GM19035 (cell line): ENCODE results near the gene DESI2.
"Not testable (repeated sequence)": the region's sequence is repeated elsewhere in the genome, so short reads cannot be mapped to it uniquely, and the experiment has no call there.

Experiments
- ATAC-seq: cut with Tn5 transposase; IDR thresholded peaks from one replicate; pipeline ENCODE4 v1.9.1; 2021; ENCODE audit not compliant: unreplicated experiment

DESI2 gene

DNA sequence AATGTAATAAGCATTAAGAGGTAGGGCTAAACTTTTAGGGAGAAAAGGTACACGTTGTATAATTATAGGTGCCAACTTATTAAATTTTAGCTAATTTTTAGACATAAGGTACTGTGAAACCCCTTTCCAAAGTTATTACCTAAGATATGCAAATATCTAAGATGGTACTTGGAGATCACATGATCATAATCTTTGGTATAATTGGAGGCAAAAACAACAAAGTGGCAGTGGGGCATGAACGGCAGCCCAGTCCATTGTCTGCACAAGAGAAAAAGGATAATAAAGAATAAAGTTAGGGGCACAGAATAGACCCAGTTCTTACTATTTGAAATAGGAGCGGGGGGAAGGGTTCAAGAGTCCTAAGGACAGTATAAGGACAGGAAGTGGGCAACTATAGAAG lies 51.2 kb downstream of the DESI2 start:
- no peak for ATAC-seq

DNA sequence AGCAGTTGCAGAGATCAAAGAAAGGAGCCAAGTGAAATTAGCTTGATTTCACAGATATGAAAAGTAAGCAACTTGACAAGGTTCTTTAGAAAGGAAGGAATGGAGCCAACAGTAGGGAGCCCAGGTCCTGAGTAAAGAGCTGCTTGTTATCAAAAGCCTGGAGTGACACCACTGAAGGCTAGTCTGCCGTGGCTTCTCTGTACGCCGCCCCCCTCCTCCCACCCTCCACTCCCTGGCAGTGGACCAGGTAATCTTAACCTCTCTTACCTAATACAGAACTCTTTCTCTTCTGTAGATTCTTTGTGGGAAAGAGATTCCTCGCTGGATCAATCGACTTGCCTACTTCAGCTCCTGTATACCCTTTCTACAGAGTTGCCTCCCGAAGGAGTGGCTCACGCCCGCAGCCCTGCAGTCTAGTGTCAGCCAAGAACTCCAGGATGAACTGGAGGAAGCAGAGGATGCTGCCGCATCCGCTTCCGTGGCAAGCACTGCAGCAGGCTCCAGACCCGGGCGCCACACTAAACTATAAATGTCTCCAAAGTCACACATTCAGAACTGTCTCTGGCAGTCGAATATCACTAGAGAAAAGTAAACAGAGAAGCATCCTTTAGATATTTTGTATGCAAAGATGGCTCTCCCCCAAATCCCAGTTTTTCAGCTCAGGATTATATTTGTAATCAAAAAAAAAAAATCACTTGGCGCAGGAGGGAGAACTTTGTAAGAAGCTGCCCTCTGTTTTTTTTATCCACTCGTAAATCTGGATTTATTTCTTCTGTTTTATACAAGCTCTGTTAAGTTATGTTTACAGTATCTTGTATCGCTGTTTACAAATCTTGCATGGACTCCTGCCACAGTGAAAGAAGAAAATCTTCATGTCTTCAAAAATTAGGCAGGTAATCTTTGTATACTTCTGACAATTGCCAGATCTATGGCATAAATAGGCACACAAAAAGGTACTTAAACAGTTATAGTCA lies 52.6 kb downstream of the DESI2 start:
- no peak for ATAC-seq

DNA sequence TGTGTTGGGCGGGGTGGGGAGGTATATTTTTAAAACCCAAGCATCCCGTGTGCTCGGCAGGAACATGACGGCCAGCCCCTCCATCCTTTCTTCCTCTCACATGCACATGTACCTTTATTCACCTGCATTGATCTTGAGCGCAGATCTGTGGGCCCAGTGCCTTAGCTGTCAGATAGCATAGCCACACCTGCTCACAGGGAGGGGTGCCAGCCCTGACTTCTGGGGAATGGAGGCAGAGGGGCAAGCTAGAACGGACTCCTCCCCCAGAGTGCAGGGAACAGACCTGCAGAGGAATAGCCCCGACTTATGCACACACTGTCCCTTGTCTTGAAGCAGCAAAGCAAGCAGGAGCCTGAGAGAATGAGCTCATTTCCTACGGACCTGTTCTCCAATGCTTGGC lies 56.1 kb downstream of the DESI2 start:
- no peak for ATAC-seq

DNA sequence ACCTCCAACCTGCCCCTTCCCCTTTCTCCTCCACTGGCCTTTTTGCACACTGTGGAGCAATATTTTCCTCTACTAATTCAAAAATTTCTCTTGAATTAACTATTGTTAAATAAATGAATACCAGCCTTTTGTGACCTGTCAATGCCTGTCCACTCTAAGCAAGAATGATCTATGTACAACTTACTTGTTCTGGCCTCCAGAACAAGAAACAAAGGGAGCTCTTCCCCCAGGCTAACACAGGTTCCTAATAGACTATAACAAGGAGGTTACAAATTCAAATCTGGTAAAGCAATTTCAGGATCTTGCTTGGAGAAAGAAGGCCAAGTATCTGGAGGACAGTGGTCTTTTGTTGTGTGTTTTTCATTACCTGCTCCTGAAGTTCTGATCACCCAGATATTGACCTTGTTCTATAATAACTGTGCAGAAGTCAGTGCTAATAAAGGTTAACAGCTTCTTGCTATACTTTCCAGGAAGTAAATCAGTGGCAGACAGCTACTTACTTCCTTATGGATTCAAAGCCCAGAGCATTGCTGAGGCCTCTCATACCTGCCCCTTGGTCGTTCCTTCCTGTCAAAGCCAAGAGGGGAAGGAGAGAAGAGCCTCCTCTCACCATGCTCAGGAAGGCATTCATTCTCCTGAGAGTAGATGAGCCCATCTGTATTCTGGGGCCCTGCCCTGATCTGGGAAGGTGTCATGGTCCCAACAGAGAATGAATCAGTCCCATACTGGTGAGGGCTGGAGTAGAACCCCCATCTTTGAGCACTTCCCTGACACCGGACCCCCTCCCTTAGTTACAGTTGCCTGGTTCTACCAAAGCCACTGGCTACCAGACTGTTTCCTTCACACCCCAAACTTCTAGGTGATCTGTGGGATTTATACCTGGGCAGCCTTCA lies 56.8 kb downstream of the DESI2 start:
- no peak for ATAC-seq

DNA sequence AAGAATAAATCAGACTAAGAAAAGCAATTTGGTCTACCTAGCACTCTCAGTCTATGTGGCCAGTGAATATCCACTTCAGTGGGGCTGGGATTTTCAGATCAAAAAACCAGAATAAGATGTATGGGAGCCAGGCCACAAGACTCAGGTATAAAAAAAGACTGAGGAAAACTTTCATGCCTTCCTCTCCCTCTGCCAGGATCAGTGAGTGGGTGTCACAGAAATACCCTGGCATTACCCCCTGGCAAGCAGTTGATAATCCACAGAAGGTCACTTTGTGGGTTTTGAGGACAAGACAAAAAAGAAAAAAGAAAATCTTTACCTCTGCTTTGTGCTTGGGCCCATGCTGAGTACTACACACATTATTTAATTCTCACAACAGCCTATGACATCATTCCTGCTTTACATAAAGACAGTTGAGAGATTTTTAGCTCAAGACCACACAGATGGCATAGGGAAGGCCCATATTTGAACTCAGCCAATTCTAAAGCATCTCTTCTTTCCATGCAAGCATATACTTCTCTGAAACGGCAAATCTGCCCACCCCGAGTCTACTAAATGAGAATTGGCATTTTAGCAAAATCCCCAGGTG lies 57.6 kb downstream of the DESI2 start:
- ATAC-seq = no peak

DNA sequence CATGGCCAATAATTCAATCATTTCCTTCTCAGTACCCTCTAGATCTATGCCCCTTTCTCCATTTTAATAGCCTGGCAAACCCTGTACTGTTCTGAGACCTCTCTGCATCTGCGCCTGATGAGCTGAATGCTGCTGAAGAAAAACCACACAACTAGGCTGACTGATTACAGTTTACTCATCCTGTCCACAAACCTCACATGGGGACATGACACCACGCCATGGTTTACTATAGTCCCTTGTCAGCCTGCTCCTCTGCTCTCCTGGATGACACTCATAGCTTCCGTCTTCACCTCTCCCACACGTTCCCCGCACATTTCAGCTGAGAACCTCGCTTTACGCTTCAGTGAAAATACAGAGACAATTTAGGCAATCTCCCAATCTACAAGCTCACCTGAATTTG lies 59.7 kb downstream of the DESI2 start:
- no peak for ATAC-seq

DNA sequence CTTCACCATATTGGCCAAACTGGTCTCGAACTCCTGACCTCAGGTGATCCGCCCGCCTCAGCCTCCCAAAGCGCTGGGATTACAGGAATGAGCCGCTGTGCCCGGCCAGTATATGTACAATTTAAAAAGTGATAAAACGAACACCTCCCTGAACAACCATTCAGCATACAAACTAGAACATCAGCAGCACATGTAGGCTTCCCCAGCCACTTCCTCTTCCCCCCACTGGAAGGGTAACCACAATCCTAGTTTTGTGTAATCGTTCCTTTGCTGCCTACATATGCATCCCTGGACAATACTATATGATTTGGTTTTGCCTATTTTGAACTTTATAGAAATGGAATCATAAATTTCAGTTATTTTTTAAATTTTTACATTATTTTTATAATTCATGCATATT lies 60.4 kb downstream of the DESI2 start:
- no peak for ATAC-seq

DNA sequence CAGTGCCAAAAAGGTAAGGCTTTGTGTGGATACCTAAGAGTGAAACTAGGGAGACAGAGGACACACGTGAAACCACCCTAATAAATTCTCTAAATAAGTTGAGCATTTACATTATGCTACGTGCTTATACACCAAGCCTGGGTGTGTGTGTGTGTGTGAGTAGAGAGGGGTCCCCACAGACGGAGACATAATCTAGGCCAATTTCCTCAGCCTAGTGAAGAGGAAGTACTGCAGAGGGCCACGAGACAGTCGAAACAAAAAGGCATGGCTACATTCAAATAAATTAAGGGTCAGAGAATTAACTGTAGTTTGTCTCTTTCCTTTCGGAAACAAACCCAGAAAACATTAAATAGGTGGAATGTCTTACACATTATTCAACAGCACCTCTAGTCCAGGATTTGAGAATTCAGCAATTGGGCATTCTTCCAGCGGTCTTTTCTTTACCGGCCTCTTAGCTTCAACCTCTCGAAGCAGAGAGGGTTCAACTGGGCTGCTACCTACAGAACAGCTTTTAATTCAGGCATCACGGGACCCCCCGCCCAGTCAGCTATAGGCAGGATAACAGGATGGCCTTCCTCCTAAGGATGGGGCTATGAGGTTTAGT lies 75.0 kb downstream of the DESI2 start:
- no peak for ATAC-seq

DNA sequence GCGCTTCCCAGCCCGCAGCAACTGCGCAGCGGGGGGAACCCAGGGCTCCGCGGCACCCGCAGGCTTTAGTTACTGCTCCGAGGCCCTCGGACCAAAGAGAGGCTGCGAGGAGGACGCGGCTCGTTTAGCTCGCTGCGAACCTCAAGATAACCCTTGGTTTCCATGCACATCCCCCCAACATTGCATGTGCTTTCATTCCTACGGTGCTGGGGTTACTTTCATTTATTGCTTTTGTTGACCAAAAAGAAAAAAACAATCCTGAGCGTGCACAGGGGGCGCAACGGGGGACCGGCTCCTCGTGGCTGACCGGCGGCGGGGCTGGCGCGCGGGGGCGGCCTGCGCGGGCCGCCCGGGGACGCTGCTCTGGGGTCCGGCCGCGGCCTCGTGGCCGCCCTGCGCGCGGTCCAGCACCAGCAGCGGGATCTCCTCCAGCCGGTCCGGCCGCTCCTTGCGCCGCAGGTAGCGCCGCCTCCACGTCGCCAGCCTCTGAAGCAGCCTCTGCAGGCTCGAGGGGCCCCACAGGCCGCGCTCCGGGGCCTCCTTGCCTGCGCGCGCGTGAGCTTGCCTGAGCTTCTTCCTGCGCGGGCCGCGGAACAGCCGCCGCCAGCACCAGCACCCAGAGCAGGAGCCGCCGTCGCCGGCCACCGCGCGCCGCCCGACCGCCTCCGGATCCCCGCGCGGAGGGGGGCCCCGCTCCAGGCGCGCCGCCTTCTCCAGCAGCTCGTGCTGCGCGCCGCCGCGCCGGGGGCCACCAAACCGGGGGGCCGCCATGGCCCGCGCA lies 77.4 kb downstream of the DESI2 start:
- ATAC-seq = no peak

DNA sequence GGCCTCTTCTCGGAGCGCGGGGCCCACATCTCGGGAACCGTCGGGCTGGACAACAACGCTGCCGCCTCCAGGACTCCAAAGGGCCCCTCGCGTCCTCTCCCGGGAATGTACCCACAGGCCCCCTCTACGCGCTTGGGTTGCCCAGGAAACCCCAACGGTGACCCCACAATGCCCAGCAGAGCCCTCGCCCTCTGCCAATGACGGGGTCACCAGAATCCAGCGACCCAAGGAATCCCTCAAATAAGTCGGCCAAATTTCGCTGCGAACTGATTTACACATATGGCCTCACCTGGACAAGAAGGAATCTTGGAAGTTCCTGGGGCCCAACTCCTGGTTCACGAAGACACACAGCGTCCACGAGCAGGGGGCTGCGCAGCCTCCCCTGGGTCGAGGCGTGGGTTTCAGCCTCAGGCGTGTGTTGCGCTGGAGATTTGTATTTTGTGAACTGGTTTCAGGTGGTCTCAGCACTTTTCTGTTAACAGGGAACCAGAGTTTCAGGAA lies 78.1 kb downstream of the DESI2 start:
- no peak for ATAC-seq

DNA sequence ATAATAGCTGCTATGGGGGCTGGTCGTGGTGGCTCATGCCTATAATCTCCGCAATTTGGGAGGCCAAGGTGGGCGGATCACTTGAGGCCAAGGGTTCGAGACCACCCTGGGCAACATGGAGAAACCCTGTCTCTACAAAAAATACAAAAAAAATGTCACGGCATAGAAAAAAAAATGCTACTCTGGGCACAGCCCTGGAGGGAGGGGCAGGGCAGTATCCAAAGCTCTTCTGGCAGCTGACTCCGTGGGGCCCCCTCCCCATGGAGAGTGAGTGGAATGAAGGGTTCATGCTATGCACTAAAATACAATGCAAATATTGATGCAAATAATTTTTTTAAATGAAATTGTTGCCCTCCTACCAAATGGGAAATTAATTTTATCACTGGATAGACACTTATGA lies 78.7 kb downstream of the DESI2 start:
- ATAC-seq = no peak

DNA sequence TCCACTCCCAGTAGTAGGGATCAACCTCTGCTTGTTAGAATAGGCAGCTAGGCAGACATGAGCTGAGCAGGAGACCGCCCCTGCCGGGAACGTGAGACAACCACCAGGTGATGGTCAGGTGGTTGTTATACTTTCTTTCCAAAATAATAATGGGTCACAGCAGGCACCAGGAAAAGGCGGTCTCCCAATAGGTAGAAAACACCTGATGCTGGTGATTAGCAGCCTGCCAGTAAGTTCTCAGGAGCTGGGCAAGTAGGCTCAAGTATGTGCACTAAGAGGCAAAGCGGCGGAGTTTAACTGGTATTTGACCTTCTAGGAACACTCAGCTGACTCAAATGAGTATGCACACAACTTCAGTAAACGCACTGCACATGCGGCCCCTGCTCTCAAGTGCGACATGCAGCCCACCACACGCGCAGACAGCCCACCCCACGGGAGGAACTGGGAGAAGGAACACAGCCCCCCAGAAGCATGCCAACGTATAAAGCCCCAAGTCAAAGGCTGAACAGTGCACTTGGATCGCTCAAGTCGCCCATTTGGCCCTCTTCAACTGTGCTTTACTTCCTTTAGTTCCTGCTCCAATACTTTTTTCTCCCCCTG lies 80.0 kb downstream of the DESI2 start:
- ATAC-seq = no peak

DNA sequence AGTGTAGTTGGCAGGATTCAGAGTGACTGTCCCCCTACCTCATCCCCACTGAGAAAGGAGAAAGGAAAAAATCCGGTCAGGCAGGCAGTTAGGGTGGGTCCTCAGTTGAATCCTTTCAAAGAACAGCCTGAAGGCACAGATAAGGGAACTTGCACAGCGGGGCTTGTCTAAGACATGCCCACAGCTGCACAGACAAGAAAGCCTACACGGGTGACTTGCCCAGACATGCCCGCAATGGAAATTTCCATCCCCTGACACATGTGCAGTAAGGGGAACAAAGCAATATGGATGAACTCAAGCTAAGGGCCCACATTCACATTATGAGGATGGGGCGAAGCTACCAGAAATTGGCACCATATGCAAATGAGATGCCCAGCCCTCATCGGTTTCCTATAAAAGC lies 82.5 kb downstream of the DESI2 start:
- no peak for ATAC-seq

DNA sequence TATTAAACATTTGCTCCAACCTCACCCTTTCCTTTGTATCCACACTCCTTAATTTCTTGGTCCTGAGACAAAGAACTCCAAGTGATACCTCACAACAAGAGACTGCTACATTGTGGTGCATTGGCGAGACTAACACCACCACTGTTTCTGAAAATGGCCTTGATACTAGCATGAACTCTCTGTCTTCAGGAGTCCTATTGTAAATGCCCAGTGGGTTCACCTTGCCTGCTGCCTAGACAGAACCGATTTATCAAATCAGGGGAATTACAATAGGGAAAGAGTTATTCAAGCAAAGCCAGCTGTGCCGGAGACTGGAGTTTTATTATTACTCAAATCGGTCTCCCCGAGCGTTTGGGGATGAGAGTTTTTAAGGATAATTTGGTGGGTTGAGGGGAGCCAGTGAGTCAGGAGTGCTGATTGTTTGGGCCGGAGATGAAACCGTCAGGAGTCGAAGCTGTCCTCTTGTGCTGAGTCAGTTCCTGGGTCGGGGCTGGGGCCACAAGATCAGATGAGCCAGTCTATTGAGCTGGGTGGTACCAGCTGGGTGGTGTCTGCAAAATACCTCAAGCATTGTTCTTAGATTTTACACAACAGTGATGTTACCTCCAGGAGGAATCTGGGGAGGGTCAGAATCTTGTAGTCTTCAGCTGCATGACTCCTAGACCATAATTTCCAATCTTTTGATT lies 83.1 kb downstream of the DESI2 start:
- ATAC-seq = no peak

DNA sequence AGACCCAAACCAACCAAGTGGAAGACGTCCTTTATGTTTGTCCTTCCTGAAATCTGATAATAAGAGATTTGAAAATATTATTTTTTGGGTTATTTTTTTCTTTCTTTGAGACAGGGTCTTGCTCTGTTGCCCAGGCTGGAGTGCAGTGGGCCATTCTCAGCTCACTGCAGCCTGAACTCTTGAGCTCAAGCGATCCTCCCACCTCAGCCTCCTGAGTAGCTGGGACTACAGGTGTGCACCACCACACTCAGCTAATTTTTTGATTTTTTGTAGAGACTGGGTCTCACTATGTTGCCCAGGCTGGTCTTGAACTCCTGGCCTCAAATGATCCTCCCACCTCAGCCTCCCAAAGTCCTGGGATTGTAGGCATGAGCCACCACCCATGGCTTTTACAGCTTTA lies 86.2 kb downstream of the DESI2 start:
- not testable (repeated sequence) for ATAC-seq

DNA sequence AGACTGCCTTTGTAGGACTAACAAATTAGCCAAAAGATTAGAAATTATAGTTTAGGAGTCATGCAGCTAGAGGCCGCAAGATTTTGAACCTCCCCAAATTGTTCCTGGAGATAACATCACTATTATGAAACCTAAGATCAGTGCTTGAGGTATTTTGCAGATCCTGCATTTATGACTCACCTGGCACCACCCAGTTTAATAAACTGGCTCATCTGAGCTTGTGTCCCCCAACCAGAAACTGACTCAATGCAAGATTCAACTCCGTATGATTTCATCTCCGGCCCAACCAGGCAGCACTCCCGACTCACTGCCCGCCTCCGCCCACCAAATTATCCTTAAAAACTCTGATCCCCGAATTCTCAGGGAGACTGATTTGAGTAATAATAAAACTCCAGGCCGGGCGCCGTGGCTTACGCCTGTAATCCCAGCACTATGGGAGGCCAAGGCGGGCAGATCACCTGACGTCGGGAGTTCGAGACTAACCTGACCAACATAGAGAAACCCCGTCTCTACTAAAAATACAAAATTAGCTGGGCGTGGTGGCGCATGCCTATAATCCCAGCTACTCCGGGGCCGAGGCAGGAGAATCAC lies 87.2 kb downstream of the DESI2 start:
- not testable (repeated sequence) for ATAC-seq

DNA sequence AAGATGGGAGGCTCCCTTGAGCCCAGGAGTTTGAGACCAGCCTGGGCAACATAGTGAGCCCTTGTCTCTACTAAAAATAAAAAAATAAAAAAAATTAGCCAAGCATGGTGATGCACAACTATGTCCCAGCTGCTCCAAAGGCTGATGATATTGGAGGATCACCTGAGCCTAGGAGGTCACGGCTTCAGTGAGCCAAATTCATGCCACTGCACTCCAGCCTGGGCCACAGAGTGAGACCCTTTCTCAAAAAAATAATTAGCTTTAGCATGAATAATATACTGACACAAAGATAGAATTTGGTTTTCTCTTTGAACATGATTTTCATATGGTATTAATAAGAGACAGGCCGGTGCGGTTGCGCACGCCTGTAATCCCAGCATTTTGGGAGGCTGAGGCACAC lies 88.8 kb downstream of the DESI2 start:
- no peak for ATAC-seq

DNA sequence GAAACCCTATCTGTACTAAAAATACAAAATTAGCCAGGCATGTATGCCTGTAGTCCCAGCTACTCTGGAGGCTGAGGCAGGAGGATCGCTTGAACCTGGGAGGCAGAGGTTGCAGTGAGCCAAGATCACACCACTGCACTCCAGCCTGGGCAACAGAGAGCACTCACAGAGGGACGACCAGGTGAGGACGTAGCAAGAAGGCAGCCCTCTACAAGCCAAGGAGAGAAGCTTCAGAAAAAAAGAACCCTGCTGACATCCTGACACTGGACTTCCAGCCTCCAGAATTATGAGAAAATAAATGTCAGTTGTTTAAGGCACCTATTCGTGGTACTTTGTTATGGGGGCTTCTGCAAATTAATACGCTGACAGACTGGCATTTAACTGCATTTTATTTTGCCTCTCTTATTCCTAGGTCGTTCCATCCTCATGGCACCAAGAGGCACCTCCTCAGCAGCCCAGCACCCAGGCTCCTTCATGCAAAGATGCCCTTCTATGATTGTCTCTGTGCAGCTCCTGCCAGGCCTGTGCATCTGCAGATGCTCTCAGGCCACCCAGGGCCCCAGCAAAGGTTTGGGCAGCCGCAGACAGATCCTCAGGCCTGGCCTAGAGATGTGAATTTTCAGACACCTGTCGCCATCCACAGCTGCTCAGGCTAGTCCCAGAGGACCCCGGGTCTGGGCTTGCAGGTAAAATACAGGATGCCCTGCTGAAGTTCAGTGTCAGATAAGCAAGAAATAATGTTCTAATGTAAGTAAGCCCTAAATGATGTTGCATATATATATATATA lies 96.5 kb downstream of the DESI2 start:
- no peak for ATAC-seq
